ENCODE measurements around the gene ONECUT3. TPM values are rescaled to one million over a fixed set of nuclear protein-coding genes. Genes with fewer than 3 reads are reported as not detected.
"Not testable (repeated sequence)": the region's sequence is repeated elsewhere in the genome, so short reads cannot be mapped to it uniquely, and the experiment has no call there.

The ONECUT3 gene
- total RNA-seq, 1 donor from 2014 or later, result 41.9 TPM

DNA sequence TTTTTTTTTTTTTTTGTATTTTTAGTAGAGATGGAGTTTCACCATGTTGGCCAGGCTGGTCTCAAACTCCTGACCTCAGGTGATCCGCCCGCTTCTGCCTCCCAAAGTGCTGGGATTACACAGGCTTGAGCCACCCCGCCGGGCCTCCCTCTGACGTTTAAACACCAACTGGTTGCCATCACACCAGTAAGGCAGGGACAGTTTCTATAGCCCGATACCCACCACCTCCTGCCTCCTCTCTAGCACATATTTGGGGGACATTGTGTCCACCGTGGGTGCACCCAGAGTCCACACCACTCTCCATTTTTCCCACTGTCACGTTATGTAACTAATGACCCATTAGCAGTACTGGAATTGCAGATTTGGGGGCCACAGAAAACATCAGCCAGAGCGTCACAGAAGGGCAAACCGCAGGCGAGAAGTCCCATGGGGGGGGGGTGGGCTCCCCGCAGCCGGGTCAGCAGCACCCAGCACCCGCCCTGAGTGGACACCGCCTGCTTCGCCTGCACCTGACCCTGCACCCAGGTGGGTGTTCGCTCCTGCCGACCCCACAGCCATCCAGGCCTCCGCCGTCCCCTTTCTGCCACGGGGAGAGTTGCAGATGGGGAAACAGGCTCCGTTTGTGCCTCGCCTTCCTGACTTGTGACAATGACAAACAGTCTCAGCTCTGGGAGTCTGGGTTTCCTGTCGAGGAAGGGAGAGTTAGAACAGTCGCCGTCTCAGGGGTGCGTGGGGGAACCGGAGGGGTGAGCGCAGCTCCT lies 3.6 kb downstream of the ONECUT3 start:
- Mint-ChIP-seq H3K9me3 (ENCODE audit: low read depth) (no peaks in the 10 kb centered on the region), H3K4me3 (ENCODE audit: low read depth) (peak overlapping the region; percentile 68), H3K27me3 (peaks cover 27% of the 10 kb centered on the region), H3K27ac (peak overlapping the region; percentile 85), H3K36me3 (ENCODE audit: insufficient read depth) (peaks cover 7% of the 10 kb centered on the region), H3K4me1 (ENCODE audit: low read depth) (peaks cover 17% of the 10 kb centered on the region)
- TF ChIP-seq, protein P1, sequence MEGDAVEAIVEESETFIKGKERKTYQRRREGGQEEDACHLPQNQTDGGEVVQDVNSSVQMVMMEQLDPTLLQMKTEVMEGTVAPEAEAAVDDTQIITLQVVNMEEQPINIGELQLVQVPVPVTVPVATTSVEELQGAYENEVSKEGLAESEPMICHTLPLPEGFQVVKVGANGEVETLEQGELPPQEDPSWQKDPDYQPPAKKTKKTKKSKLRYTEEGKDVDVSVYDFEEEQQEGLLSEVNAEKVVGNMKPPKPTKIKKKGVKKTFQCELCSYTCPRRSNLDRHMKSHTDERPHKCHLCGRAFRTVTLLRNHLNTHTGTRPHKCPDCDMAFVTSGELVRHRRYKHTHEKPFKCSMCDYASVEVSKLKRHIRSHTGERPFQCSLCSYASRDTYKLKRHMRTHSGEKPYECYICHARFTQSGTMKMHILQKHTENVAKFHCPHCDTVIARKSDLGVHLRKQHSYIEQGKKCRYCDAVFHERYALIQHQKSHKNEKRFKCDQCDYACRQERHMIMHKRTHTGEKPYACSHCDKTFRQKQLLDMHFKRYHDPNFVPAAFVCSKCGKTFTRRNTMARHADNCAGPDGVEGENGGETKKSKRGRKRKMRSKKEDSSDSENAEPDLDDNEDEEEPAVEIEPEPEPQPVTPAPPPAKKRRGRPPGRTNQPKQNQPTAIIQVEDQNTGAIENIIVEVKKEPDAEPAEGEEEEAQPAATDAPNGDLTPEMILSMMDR (IDR thresholded peaks at IDR 0.05; ENCODE audit: unreplicated experiment), result no peak
- no peak for DNase-seq (ENCODE audit: low spot score, unreplicated experiment)

DNA sequence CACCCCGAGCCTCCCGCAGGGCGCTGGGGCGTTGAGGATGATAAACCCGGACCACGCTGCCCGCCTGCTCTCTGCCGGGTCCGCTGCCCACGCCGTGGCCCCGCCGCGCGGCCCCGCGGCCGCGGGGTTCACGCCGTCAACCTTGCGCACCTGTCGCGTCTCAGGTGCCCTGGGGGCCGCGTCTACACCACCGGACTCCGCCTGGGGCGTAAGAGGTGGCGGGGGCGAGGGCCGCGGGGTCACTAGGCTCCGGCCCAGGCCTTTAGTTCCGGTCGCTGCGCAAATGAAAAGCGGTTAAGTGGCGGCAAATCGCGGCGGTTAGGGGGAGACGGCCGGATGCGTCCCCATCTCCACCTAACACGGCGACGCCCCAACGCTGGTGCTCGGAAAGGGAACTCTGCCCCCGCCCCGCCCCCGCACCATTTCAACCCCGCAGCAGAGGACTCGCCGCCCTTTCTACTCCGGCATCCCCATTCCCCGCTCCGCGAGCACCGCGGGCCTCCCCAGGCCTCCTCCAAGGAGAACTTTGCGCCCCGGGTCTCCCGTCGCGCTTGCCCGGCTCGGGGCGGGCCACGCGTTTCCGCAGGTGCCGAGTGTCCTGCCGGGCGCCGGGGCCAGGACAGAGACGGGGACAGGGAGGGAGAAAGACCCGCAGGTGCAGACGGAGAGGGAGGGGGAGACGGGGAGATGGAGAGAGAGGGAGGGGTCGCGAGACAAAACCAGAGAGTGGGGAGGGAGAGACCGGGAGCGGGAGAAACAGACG lies 4.3 kb downstream of the ONECUT3 start:
- Mint-ChIP-seq H3K27me3 (peaks cover 26% of the 10 kb centered on the region), H3K27ac (no peak overlapping the region), H3K9me3 (ENCODE audit: low read depth) (no peaks in the 10 kb centered on the region), H3K4me1 (ENCODE audit: low read depth) (peaks cover 17% of the 10 kb centered on the region), H3K4me3 (ENCODE audit: low read depth) (peak overlapping the region; percentile 68), H3K36me3 (ENCODE audit: insufficient read depth) (peaks cover 7% of the 10 kb centered on the region)
- no peak for DNase-seq (ENCODE audit: low spot score, unreplicated experiment)
- TF ChIP-seq, protein P1 (IDR thresholded peaks at IDR 0.05; ENCODE audit: unreplicated experiment), result no peak

DNA sequence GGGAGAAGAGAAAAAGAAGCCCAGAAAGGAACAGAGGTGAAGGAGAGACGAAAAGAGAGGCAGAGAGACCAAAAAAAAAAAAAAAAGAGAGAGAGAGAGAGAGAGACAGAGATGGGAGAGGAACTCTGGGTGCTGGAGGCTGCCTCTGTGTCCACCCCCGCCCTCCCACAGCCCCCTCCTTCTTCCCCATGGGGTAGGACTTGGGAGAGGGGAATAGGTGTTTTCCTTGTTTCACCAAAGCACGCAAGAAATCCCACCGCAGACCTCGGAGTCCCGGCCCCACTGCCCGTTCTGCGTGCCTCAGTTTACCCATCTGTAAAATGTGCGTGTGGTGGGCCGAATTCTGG lies 4.9 kb downstream of the ONECUT3 start:
- TF ChIP-seq, protein P1 (IDR thresholded peaks at IDR 0.05; ENCODE audit: unreplicated experiment), result no peak
- Mint-ChIP-seq H3K4me1 (ENCODE audit: low read depth) (peaks cover 17% of the 10 kb centered on the region), H3K4me3 (ENCODE audit: low read depth) (peak overlapping the region; percentile 58), H3K9me3 (ENCODE audit: low read depth) (no peaks in the 10 kb centered on the region), H3K36me3 (ENCODE audit: insufficient read depth) (peaks cover 7% of the 10 kb centered on the region), H3K27ac (no peak overlapping the region), H3K27me3 (peaks cover 29% of the 10 kb centered on the region)
- no peak for DNase-seq (ENCODE audit: low spot score, unreplicated experiment)

DNA sequence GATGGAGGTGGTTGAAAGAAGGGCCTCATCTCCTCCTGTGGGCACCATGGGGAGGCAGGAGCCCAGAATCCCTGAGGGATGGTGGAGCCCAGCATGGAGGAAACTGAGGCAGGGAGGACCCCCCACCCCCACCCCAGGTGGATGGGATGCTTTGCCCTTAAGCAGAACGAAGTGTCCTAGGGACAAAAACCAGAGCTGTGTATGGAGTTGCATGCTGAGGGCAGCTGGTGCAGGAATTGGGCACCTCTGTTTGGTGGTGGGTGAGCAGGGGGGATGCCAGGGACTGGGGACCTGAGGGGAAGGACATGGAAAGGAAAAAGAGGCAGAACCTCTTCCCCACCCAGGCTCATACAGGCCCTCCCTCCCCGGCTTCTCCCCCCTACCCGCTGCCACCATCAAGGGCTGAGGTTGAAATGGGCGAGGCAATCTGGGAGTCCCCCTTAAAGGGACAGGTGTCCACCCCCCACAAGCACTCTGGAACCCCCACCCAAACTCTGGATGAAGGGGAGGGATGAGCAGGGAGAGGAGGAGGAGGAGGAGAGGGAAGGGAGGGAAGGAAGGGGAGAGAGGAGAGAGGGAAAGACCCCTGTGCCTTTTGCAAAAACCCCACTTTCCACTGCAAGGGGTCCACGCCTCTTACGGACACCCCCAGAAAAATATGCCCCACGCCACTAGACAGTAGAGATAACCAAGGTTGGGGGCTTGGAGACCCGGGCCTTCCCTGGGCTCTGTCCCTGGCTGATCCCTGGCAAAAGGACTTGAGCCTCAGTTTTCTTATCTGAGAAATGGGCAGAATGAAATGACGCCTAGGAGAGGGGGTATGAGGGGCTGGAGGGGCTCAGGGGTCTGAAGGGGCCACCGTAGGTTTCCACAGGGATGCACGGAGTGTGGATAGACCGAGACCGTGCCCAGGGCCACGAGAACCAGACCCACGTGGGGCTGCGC lies 5.9 kb downstream of the ONECUT3 start:
- Mint-ChIP-seq H3K27ac (no peak overlapping the region), H3K27me3 (peaks cover 37% of the 10 kb centered on the region), H3K4me3 (ENCODE audit: low read depth) (no peak overlapping the region), H3K9me3 (ENCODE audit: low read depth) (no peaks in the 10 kb centered on the region), H3K36me3 (ENCODE audit: insufficient read depth) (peaks cover 7% of the 10 kb centered on the region), H3K4me1 (ENCODE audit: low read depth) (peaks cover 24% of the 10 kb centered on the region)
- no peak for DNase-seq (ENCODE audit: low spot score, unreplicated experiment)
- TF ChIP-seq, protein P1 (IDR thresholded peaks at IDR 0.05; ENCODE audit: unreplicated experiment), result no peak

DNA sequence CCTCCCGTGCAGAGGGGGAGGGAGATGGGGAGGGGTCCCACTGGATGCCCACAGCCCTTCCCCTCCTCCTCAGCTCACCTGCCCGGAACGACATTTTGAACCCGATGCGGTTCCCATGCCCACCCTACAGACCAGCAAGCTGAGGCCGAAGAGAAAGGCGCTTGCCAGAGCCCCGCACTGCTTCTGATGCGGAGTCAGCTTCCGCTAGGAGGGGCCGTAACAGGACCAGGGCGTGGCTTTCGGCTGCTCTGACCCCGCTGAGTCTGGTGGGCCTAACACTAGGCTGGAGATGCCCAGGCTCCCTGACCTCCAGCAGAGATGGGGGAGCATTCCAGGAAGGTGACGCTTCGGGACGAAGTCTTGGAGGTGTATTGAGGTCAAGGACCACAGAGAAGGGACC lies 6.7 kb downstream of the ONECUT3 start:
- Mint-ChIP-seq H3K4me1 (ENCODE audit: low read depth) (peaks cover 24% of the 10 kb centered on the region), H3K4me3 (ENCODE audit: low read depth) (no peak overlapping the region), H3K27ac (no peak overlapping the region), H3K27me3 (peaks cover 40% of the 10 kb centered on the region), H3K36me3 (ENCODE audit: insufficient read depth) (peaks cover 7% of the 10 kb centered on the region), H3K9me3 (ENCODE audit: low read depth) (no peaks in the 10 kb centered on the region)
- DNase-seq (ENCODE audit: low spot score, unreplicated experiment), result no peak
- TF ChIP-seq, protein P1 (IDR thresholded peaks at IDR 0.05; ENCODE audit: unreplicated experiment), result no peak

DNA sequence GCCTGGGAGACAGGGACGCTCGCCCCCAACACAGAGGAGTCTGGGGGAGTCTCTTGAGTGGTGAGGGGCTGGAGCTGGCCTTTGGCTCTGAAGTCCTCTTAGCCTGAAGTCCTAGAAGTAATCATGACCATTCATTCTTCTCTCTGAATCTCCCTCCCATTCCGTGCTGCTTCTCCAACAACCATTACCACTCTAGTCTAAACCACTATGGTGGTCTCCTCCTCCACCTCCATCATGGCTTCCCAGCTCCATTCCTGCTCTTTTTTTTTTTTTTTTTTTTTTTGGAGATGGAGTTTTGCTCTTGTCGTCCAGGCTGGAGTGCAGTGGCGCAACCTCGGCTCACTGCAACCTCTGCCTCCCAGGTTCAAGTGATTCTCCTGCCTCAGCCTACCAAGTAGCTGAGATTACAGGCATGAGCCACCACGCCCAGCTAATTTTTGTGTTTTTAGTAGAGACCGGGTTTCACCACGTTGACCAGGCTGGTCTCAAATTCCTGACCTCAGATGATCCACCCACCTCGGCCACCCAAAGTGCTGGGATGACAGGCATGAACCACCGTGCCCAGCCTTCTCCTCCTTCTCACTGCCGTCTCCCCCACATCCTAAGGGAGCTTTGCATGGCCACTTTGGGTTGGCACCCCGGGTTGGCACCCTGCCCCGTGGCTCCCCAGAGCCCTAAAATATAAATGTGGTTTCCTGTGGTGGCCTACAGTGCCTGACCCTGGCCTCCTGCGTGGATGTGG lies 7.7 kb downstream of the ONECUT3 start:
- peak overlapping the region; percentile 45 for H3K27ac Mint-ChIP-seq
- H3K4me3 Mint-ChIP-seq (ENCODE audit: low read depth), result not testable (repeated sequence)
- H3K27me3 Mint-ChIP-seq, result peaks cover 47% of the 10 kb centered on the region

More for the DNA sequence above, 7.7 kb downstream of the ONECUT3 start:
- not testable (repeated sequence) for H3K9me3 Mint-ChIP-seq (ENCODE audit: low read depth); H3K36me3 Mint-ChIP-seq (ENCODE audit: insufficient read depth); DNase-seq (ENCODE audit: low spot score, unreplicated experiment)
- peaks cover 22% of the 10 kb centered on the region for H3K4me1 Mint-ChIP-seq (ENCODE audit: low read depth)
